VCaP (cell line): ENCODE measurements around the gene ISG20.

ENCODE experiments used
- H3K27ac ChIP-seq: fragments of 450-650 bp; 2 replicates; pipeline ENCODE4 v1.5.1; 2017
- CTCF ChIP-seq: fragments of 450-650 bp; conservative IDR thresholded peaks from 2 replicates; pipeline ENCODE4 v1.5.1; 2017; ENCODE audit warnings: mild to moderate bottlenecking, moderate library complexity

Gene ISG20

DNA sequence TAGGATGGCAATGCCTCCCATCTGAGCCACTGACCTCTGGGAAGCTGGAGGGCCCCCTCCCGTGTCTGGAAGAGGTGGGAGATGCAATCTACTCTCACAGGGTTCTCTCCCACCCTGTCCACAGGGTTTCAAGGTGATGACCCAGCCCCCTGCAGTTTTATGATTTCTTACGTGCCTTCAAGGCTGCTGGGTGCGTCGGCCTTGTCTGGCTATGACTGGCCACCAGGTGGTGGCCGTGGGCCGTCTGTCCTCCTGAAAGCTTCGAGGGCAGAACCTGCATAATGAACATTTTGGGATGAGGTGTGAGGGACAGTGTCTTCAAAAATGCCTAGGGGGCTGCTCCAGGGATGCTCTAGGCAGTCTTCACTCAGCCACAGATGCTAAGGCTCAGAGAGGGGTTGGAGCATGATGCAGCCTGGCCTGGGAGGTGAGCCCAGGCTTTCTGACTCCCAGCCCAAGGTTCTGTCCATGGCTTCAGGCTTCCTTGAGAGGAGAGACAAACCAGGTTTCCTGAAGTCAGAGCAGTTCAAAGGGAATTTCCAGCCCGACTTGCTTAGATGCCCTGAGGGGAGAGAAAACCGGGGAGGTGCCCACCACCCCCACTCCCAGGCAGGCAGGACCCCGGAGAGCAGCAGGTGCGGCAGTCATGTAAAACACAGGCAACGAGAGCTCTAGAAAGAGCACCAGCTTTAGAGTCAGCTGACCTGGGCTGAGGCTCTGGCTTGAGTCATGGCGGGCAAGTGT, 18.7 kb downstream of the ISG20 start:
- TF ChIP-seq CTCF: peak; percentile 99
- H3K27ac ChIP-seq: no peak overlapping the region

DNA sequence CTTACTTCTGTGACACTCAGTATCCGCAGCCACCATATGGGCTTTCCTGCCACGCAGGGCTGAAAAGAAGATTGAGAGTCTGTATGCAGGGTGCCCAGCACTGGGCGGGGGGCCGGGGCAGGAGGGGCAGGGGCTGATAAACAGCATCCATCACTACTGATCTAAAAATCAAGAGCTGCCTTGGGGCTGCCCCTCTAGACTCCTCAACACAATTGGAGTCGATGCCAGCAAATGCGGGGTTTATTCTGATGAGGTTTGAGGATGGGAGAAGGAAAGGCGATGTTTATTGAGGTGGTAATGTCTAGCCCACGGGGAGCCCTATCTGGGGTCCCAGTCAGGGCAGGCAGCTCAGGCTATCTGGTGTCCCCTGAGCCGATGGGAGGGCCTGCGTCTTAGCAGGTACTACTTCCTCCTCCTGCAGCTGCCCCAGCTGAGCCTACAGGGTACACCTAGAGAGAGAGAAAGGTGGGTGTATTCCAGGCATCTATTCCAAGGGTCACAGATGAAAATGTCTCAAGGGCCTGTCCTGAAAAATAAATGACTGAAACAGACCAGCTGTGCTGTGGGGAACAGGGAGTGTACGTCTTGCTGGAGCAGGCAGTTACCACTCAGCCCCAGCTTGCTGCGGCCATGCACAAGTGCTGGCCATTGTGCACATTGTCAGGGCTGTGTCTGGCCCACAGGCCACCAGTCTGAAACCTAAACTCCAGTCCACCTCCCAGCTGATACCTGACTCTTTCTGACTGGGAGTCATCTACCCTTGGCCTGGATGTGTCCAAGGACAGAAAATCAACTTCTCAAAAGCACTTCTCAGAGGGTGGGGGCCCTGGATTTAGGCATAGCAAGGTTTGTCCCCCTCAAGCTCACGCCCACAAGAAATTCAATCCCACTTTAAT, 19.5 kb downstream of the ISG20 start:
- TF ChIP-seq CTCF: no peak
- no peak overlapping the region for H3K27ac ChIP-seq

DNA sequence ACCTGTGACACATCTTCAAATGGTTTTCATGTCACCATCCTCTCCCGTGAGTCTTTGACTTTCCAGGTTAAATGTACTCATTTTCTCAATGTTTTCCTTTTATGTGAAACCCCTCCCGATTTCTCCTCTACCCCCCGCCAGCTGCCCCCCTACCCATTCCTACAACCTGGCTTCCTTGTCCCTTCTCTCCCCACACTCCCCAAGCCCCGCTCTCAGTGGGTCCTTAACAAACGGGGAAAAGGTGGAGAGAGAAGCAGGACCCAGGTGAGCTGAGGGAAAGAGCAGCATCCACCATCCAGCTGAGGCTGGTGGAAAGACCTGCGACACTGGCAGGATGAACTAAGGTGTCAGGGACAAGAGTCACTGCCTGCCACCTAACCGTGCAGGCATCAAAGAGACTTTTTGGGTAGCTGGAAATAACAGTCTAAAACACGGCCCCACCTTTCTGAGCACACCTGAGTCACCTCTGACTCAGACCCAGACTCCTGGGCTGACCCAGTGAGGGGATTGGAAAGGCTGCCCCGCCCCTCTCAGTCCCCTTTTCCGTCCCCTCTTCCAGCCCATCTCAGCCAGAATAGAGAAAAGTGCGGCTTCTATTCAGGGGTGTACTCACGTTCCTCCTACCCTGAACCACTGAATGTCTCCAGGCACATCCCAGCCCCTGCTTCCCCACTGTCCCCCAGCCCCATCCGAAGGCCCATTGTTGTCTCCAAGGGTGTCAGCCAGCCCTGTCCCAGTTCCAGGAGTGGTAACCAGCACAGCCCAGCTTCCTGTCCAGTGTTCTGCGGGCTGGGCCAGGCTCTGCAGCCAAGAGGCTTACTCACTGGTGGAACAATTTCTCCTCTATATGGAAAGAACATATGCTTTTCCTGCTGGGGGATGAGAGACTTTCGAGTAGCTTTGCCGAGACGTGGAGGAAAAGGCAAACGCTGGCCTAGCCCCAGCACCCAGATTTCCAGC, 20.4 kb downstream of the ISG20 start:
- no peak for TF ChIP-seq CTCF
- no peak overlapping the region for H3K27ac ChIP-seq

DNA sequence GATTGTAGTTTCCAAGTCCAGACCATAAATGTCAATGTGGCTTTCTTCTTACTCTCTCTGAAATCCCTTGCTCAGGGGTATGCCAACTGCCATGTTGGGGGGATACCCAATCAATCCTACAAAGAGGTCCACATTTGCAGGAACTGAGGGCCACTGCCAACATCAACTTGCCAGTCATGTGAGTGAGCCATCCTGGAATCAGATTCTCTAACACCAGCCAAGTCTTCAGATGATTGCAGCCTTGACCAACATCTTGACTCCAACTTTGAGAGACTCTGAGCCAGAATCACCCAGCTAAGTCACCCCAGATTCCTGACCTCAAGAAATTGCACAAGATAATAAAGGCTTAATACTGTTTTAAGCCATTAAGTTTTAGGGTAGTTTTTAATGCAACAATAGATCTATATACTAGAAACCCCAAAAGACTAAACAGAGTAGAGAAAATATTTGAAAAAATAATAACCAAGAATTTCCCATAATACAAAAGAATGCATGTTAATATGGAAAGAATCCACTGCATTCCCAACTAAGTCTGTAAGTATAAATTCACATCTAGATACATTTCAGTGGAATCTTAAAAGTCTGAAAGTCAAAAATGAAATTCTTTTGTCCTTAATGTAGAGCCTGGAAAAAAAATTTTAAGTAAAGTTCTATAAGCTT, 22.4 kb downstream of the ISG20 start:
- no peak overlapping the region for H3K27ac ChIP-seq
- TF ChIP-seq CTCF: no peak

GRCh38 chr15:88661761-88662556, 23.1 kb downstream of the ISG20 start:
- H3K27ac ChIP-seq: no peak overlapping the region
- no peak for TF ChIP-seq CTCF

DNA sequence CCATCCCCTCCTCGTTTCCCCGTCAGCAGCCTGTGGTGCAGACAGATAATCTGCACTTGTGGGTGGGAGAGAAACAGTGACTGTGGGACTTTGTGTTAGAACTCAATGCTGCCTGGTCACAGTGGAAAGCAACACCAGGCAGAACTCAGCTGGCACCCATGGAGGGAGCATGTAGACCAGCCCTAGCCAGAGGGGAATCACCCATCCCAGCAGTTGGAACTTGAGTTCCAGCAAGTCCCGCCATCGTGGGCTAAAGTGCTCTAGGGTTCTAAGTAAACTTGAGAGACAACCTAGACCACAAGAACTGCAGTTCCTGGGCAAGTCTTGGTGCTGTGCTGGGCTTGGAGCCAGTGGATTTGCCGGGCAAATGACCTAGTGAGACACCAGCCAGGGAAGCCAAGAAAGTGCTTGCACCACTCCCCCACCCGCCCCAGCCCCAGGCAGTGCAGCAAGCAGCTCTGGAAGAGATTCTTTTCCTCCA, 24.4 kb downstream of the ISG20 start:
- TF ChIP-seq CTCF: no peak
- H3K27ac ChIP-seq: no peak overlapping the region
